GM23338 (cell line): ENCODE results near the gene PDE4D. TPM values are rescaled to one million over a fixed set of nuclear protein-coding genes. Genes with fewer than 3 reads are reported as not detected.

ENCODE experiments used
- ATAC-seq: fragments of 200-7000 bp; cut with Tn5 transposase; 3 replicates; pipeline ENCODE4 v1.9.1; 2020
- DNase-seq: peaks from one replicate; pipeline ENCODE4 v3.0.0-alpha.2; 2015; ENCODE audit warnings: low spot score
- H2AFZ ChIP-seq: fragments of 200-600 bp; sonication (generic); 2 replicates; pipeline ENCODE4 v1.8.0; 2016; ENCODE audit warnings: antibody characterized with exemption, mild to moderate bottlenecking, moderate library complexity
- H3F3A ChIP-seq: fragments of 200-600 bp; sonication (generic); replicated peaks from 2 replicates; pipeline ENCODE4 v1.8.0; 2017; ENCODE audit warnings: antibody characterized with exemption, mixed run types, low read depth
- H3K27ac ChIP-seq: fragments of 200-600 bp; sonication (generic); 2 replicates; pipeline ENCODE4 v1.6.1; 2016; ENCODE audit warnings: low read depth
- H3K27me3 ChIP-seq: fragments of 200-600 bp; sonication (generic); 2 replicates; pipeline ENCODE4 v1.8.0; 2016; ENCODE audit warnings: mild to moderate bottlenecking, mixed run types, moderate library complexity; ENCODE audit not compliant: insufficient read depth
- H3K36me3 ChIP-seq: fragments of 200-600 bp; sonication (generic); 2 replicates; pipeline ENCODE4 v1.8.0; 2016; ENCODE audit warnings: mild to moderate bottlenecking; ENCODE audit not compliant: insufficient read depth
- H3K4me1 ChIP-seq: fragments of 200-600 bp; sonication (generic); 2 replicates; pipeline ENCODE4 v1.8.0; 2016; ENCODE audit warnings: mild to moderate bottlenecking, moderate library complexity; ENCODE audit not compliant: insufficient read depth
- H3K4me2 ChIP-seq: fragments of 200-600 bp; sonication (generic); 2 replicates; pipeline ENCODE4 v1.7.1; 2017; ENCODE audit warnings: mixed run types
- H3K4me3 ChIP-seq: fragments of 200-600 bp; sonication (generic); 2 replicates; pipeline ENCODE4 v1.6.1; 2016; ENCODE audit warnings: mixed run types
- H3K79me2 ChIP-seq: fragments of 200-600 bp; sonication (generic); replicated peaks from 2 replicates; pipeline ENCODE4 v1.8.0; 2017; ENCODE audit warnings: mild to moderate bottlenecking; ENCODE audit not compliant: insufficient read depth
- H3K9me2 ChIP-seq: fragments of 200-600 bp; sonication (generic); 2 replicates; pipeline ENCODE4 v1.8.0; 2017; ENCODE audit not compliant: insufficient read depth
- H4K20me1 ChIP-seq: fragments of 200-600 bp; sonication (generic); replicated peaks from 2 replicates; pipeline ENCODE4 v1.8.0; 2017; ENCODE audit warnings: mild to moderate bottlenecking; ENCODE audit not compliant: insufficient read depth
- H3K27ac Mint-ChIP-seq: 2 replicates; pipeline ENCODE4 v1.8.0; 2020; ENCODE audit warnings: inconsistent platforms, mild to moderate bottlenecking, moderate library complexity, mixed read lengths
- H3K27me3 Mint-ChIP-seq: 3 replicates; pipeline ENCODE4 v1.8.0; 2022; ENCODE audit warnings: low read depth, mild to moderate bottlenecking, moderate library complexity, mixed read lengths, inconsistent platforms; ENCODE audit not compliant: insufficient read depth, poor library complexity
- H3K36me3 Mint-ChIP-seq: 3 replicates; pipeline ENCODE4 v1.8.0; 2021; ENCODE audit warnings: low read depth, mild to moderate bottlenecking, inconsistent platforms, moderate library complexity, mixed read lengths
- H3K4me1 Mint-ChIP-seq: 3 replicates; pipeline ENCODE4 v1.8.0; 2020; ENCODE audit warnings: mild to moderate bottlenecking, inconsistent platforms, mixed read lengths
- H3K4me3 Mint-ChIP-seq: 3 replicates; pipeline ENCODE4 v1.8.0; 2021; ENCODE audit warnings: moderate library complexity, mild to moderate bottlenecking, inconsistent platforms, mixed read lengths
- H3K9me3 Mint-ChIP-seq: 3 replicates; pipeline ENCODE4 v1.8.0; 2020; ENCODE audit warnings: moderate library complexity, mild to moderate bottlenecking, inconsistent platforms, mixed read lengths
- CREB1 ChIP-seq: fragments of 250-450 bp; sonication (Bioruptor Pico); IDR thresholded peaks from 2 replicates; pipeline ENCODE4 v1.5.0; 2020; ENCODE audit warnings: low read depth, mild to moderate bottlenecking, moderate library complexity
- EZH2 ChIP-seq: fragments of 200-600 bp; sonication (generic); IDR thresholded peaks from one replicate; pipeline ENCODE4 v1.8.0; 2017; ENCODE audit warnings: antibody characterized with exemption, mild to moderate bottlenecking, low read depth; ENCODE audit not compliant: unreplicated experiment
- EZH2phosphoT487 ChIP-seq: fragments of 200-600 bp; sonication (generic); IDR thresholded peaks from one replicate; pipeline ENCODE4 v1.8.1; 2018; ENCODE audit warnings: antibody characterized with exemption; ENCODE audit not compliant: unreplicated experiment
- JUNB ChIP-seq: IDR thresholded peaks from one replicate; pipeline ENCODE4 v1.6.1; 2016; ENCODE audit warnings: antibody characterized with exemption; ENCODE audit not compliant: unreplicated experiment
- NANOG ChIP-seq: IDR thresholded peaks from 2 replicates; pipeline ENCODE4 v1.6.1; 2016; ENCODE audit warnings: antibody characterized with exemption, borderline replicate concordance
- POLR2AphosphoS5 ChIP-seq: IDR thresholded peaks from 2 replicates; pipeline ENCODE4 v1.6.1; 2016; ENCODE audit warnings: antibody characterized with exemption, low read depth
- STAT1 ChIP-seq: IDR thresholded peaks from one replicate; pipeline ENCODE4 v1.6.1; 2016; ENCODE audit warnings: antibody characterized with exemption; ENCODE audit not compliant: unreplicated experiment
- ZNF114 ChIP-seq: fragments of 250-450 bp; sonication (Bioruptor Pico); IDR thresholded peaks from 2 replicates; pipeline ENCODE4 v1.5.0; 2020; ENCODE audit warnings: mild to moderate bottlenecking, moderate library complexity
- ZNF331 ChIP-seq: fragments of 250-450 bp; sonication (Bioruptor Pico); IDR thresholded peaks from 2 replicates; pipeline ENCODE4 v1.5.0; 2020; ENCODE audit warnings: low read depth, mild to moderate bottlenecking, moderate library complexity
- polyA plus RNA-seq: library from polyadenylated mRNA; unstranded; fragments of >200 nt; fragmentation: Nextera tagmentation; extraction: Ambion mirVana; gene quantifications from 2 replicates; pipeline ENCODE4 v1.2.1, GENCODE V29; 2016
- total RNA-seq: library from RNA; depleted of rRNA; stranded (reverse); fragments of >200 nt; shearing (Covaris generic); gene quantifications from 2 replicates; pipeline ENCODE4 v1.2.3, GENCODE V29; 2014
- TF ChIP-seq, protein P1 (sequence below), 2 experiments: fragments of 200-600 bp in 1 of 2; sonication (generic) in 1 of 2; conservative IDR thresholded peaks; 2 replicates each; pipeline versions ENCODE4 v1.5.1 to v1.6.1; 2016 to 2017; ENCODE audit warnings: antibody characterized with exemption in 2 of 2, low read depth in 2 of 2, mild to moderate bottlenecking in 2 of 2, moderate library complexity in 1 of 2
- TF ChIP-seq, protein P2 (sequence below): IDR thresholded peaks from 2 replicates; pipeline ENCODE4 v1.6.1; 2016; ENCODE audit warnings: antibody characterized with exemption
- TF ChIP-seq, protein P3 (sequence below): IDR thresholded peaks from one replicate; pipeline ENCODE4 v1.6.1; 2018; ENCODE audit warnings: antibody characterized with exemption; ENCODE audit not compliant: unreplicated experiment

PDE4D gene
- total and polyA plus RNA-seq, 2 experiments from 2014 or later = 2.1 to 4.7 TPM

DNA sequence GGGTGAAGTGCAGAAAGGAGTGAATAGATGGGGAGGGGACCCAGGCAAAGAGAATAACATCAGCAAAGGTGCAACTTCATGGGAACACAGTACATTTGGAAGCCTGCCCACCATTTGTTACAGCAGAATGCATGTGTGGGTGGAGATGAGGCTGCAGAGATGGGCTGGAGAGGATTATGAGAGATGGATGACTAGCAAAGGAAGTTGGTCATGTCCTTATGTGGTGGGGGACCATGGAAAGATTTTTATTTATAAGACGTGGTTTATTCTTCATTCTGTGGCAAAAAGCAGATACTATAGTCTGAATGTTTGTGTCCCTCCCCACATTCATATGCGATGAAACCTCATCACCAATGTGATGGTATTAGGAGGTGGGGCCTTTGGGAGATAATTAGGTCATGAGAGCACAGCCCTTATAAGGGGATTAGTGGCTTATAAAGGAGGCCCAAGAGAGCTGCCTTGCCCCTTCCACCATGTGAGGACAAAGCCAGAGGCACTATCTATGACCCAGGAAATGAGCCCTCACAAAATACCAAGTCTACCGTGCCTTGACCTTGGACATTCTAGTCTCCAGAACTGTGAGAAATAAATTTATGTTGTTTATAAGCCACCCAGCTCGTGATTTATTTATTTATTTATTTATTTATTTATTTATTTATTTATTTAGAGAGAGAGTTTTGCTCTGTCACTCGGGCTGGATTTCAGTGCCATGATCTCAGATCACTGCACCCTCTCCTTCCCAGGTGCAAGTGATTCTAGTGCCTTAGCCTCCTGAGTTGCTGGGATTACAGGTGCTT lies 827.0 kb downstream of the PDE4D start:
- Mint-ChIP-seq H3K27me3 (no peaks in the 10 kb centered on the region), H3K4me1 (peaks cover 4% of the 10 kb centered on the region; the same call in 2 of the 3 replicates), H3K4me3 (no peak overlapping the region), H3K9me3 (no peaks in the 10 kb centered on the region), H3K36me3 (no peaks in the 10 kb centered on the region), H3K27ac (no peak overlapping the region)
- H3K9me2 ChIP-seq = no peaks in the 10 kb centered on the region
- ATAC-seq (no peak), DNase-seq (no peak)
- no peaks in the 10 kb centered on the region for H3K27me3 ChIP-seq
- no peaks in the 10 kb centered on the region for H3K36me3 ChIP-seq
- H4K20me1 ChIP-seq = no peaks in the 10 kb centered on the region
- H3F3A ChIP-seq = no peaks in the 10 kb centered on the region
- no peak overlapping the region for H3K4me2 ChIP-seq
- H3K79me2 ChIP-seq = no peaks in the 10 kb centered on the region
- peaks cover 8% of the 10 kb centered on the region; the same call in 1 of the 2 replicates for H3K4me1 ChIP-seq
- H3K27ac ChIP-seq = no peak overlapping the region
- H3K4me3 ChIP-seq = no peak overlapping the region
- H2AFZ ChIP-seq = no peak overlapping the region
- TF ChIP-seq, protein P1, sequence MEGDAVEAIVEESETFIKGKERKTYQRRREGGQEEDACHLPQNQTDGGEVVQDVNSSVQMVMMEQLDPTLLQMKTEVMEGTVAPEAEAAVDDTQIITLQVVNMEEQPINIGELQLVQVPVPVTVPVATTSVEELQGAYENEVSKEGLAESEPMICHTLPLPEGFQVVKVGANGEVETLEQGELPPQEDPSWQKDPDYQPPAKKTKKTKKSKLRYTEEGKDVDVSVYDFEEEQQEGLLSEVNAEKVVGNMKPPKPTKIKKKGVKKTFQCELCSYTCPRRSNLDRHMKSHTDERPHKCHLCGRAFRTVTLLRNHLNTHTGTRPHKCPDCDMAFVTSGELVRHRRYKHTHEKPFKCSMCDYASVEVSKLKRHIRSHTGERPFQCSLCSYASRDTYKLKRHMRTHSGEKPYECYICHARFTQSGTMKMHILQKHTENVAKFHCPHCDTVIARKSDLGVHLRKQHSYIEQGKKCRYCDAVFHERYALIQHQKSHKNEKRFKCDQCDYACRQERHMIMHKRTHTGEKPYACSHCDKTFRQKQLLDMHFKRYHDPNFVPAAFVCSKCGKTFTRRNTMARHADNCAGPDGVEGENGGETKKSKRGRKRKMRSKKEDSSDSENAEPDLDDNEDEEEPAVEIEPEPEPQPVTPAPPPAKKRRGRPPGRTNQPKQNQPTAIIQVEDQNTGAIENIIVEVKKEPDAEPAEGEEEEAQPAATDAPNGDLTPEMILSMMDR (conservative IDR thresholded peaks at IDR 0.05; ENCODE audit: low read depth in 2 of 2) = no peak
- TF ChIP-seq ZNF114 (CRISPR knock-in tag) (no peak), EZH2phosphoT487 (no peak), JUNB (no peak)

DNA sequence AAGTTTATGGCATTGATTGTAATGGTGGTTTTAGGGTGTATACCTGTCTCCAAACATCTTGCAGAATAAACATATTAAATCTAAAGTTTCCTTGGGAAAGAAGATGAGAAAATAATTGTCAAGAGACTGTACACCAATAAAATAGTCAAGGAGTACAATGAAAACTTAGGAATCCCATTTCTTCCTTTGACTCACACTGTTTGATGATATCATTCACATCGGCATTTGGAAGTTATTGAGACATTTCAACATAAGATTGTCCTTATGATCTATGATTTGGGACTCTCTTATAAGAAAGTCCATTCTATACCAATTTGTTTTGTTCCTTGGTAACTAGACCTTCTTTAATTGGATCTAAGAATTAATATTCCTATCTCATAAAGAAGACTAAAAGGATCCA lies 828.0 kb downstream of the PDE4D start:
- no peak overlapping the region for H3K27ac Mint-ChIP-seq
- no peak overlapping the region for H2AFZ ChIP-seq
- H4K20me1 ChIP-seq = no peaks in the 10 kb centered on the region
- TF ChIP-seq NANOG (no peak), ZNF114 (CRISPR knock-in tag) (no peak), CREB1 (no peak), POLR2AphosphoS5 (no peak), EZH2 (no peak), ZNF331 (CRISPR knock-in tag) (no peak), JUNB (no peak), STAT1 (no peak)
- TF ChIP-seq, protein P2, sequence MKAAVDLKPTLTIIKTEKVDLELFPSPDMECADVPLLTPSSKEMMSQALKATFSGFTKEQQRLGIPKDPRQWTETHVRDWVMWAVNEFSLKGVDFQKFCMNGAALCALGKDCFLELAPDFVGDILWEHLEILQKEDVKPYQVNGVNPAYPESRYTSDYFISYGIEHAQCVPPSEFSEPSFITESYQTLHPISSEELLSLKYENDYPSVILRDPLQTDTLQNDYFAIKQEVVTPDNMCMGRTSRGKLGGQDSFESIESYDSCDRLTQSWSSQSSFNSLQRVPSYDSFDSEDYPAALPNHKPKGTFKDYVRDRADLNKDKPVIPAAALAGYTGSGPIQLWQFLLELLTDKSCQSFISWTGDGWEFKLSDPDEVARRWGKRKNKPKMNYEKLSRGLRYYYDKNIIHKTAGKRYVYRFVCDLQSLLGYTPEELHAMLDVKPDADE = no peak
- TF ChIP-seq, protein P1 (conservative IDR thresholded peaks at IDR 0.05; ENCODE audit: low read depth in 2 of 2) = no peak
- TF ChIP-seq, protein P3, sequence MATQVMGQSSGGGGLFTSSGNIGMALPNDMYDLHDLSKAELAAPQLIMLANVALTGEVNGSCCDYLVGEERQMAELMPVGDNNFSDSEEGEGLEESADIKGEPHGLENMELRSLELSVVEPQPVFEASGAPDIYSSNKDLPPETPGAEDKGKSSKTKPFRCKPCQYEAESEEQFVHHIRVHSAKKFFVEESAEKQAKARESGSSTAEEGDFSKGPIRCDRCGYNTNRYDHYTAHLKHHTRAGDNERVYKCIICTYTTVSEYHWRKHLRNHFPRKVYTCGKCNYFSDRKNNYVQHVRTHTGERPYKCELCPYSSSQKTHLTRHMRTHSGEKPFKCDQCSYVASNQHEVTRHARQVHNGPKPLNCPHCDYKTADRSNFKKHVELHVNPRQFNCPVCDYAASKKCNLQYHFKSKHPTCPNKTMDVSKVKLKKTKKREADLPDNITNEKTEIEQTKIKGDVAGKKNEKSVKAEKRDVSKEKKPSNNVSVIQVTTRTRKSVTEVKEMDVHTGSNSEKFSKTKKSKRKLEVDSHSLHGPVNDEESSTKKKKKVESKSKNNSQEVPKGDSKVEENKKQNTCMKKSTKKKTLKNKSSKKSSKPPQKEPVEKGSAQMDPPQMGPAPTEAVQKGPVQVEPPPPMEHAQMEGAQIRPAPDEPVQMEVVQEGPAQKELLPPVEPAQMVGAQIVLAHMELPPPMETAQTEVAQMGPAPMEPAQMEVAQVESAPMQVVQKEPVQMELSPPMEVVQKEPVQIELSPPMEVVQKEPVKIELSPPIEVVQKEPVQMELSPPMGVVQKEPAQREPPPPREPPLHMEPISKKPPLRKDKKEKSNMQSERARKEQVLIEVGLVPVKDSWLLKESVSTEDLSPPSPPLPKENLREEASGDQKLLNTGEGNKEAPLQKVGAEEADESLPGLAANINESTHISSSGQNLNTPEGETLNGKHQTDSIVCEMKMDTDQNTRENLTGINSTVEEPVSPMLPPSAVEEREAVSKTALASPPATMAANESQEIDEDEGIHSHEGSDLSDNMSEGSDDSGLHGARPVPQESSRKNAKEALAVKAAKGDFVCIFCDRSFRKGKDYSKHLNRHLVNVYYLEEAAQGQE = no peak
- no peaks in the 10 kb centered on the region for H3F3A ChIP-seq
- no peak overlapping the region for H3K4me3 ChIP-seq
- peaks cover 8% of the 10 kb centered on the region; the same call in 1 of the 2 replicates for H3K4me1 ChIP-seq
- no peaks in the 10 kb centered on the region for H3K9me3 Mint-ChIP-seq
- H3K27me3 Mint-ChIP-seq = no peaks in the 10 kb centered on the region
- H3K4me3 Mint-ChIP-seq = no peak overlapping the region
- no peak overlapping the region for H3K4me2 ChIP-seq
- no peaks in the 10 kb centered on the region for H3K79me2 ChIP-seq
- H3K27me3 ChIP-seq = no peaks in the 10 kb centered on the region
- H3K36me3 ChIP-seq = no peaks in the 10 kb centered on the region
- H3K27ac ChIP-seq = no peak overlapping the region
- no peaks in the 10 kb centered on the region for H3K36me3 Mint-ChIP-seq
- peaks cover 4% of the 10 kb centered on the region; the same call in 2 of the 3 replicates for H3K4me1 Mint-ChIP-seq
- H3K9me2 ChIP-seq = no peaks in the 10 kb centered on the region
- ATAC-seq = no peak
- DNase-seq = no peak
